ENCODE measurements around the gene MARCHF10. TPM values are rescaled to one million over a fixed set of nuclear protein-coding genes. Genes with fewer than 3 reads are reported as not detected.

The MARCHF10 gene
- total and polyA plus RNA-seq, 2 of the 4 experiments (the other 2 are of a cell fraction) = 0.18 to 0.74 TPM

DNA sequence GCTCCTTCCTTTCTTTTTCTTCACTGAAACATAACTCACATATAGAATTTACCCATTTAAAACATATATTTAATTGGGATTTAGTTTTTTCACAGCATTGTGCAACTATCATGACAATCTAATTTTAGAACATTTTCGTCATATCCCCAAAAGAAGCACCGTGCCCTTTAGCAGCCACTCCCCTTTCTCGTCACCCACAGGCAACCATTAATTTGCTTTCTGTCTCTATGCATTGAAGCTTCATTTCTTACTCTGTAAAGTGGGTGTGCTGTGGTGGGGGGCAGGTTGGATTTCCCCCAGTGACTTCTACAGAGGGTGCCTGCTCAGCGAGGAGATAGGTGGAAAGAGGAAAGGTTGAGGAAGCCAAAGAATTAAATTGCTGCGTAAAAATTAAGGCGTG is 144.8 kb downstream of the MARCHF10 start:
- no peak overlapping the region for H2AK5ac ChIP-seq (ENCODE audit: low read depth, low read length)
- H2AK9ac ChIP-seq (replicated peaks; ENCODE audit: low read depth, low read length, poor library complexity) = no peak overlapping the region
- H2BK15ac ChIP-seq (ENCODE audit: low read depth, low read length) = no peak overlapping the region
- peaks cover 17% of the 10 kb centered on the region for H3K9me1 ChIP-seq (ENCODE audit: insufficient read depth, low read length)
- H4K5ac ChIP-seq (ENCODE audit: low read depth, low read length) = no peak overlapping the region
- H3K56ac ChIP-seq (ENCODE audit: extremely low read depth, insufficient read depth, low read length) = no peak overlapping the region
- POLR2A ChIA-PET (ENCODE audit: unreplicated experiment) = no interaction called here
- 100% methylated on average over 2 of the region's 6 CpGs; no CpG with 5 or more reads in 1 of the 2 experiments for WGBS, 2 experiments (ENCODE audit: extremely low coverage in 2 of 2, insufficient read length in 1 of 2)
- ATAC-seq (ENCODE audit: low read depth) = no peak
- H3K36me3 ChIP-seq (ENCODE audit: control insufficient read depth, insufficient read depth, low read length) = peaks cover 39% of the 10 kb centered on the region
- no peak overlapping the region for H3K4ac ChIP-seq (ENCODE audit: low read depth, low read length)
- H3K18ac ChIP-seq (ENCODE audit: low read depth, low read length) = no peak overlapping the region
- in situ Hi-C loops (cut with MboI; ENCODE audit: low sequenced_read_pairs) (no loop called here), dilution Hi-C loops (cut with HindIII; ENCODE audit: low sequenced_read_pairs, unreplicated experiment) (no loop called here), intact Hi-C loops (cut with micrococcal nuclease) (no loop called here)
- peaks cover 48 to 77% of the 10 kb centered on the region in 2 experiments for H3K79me1 ChIP-seq (ENCODE audit: low read depth in 1 of 2, low read length in 2 of 2)
- H3K9me3 ChIP-seq (ENCODE audit: control insufficient read depth, insufficient read depth, low read length) = no peaks in the 10 kb centered on the region; the same call in 1 of the 2 replicates
- H3K4me1 ChIP-seq (ENCODE audit: control insufficient read depth, insufficient read depth, low read length) = no peaks in the 10 kb centered on the region
- H2AFZ ChIP-seq (replicated peaks; ENCODE audit: low read length, poor library complexity) = no peak overlapping the region
- H3K27me3 ChIP-seq (ENCODE audit: control insufficient read depth, insufficient read depth, low read length) = no peaks in the 10 kb centered on the region
- CTCF ChIA-PET = no interaction called here
- DNase-seq = no peak
- no peak overlapping the region for H2BK20ac ChIP-seq (ENCODE audit: low read depth, low read length)
- H3K4me3 ChIP-seq (ENCODE audit: insufficient read depth, low read depth, low read length) = no peak overlapping the region
- no peak overlapping the region for H3K4me2 ChIP-seq (ENCODE audit: low read depth, low read length)
- peaks cover 40% of the 10 kb centered on the region for H4K20me1 ChIP-seq (ENCODE audit: insufficient read depth, low read length)
- H3K14ac ChIP-seq (replicated peaks; ENCODE audit: low read depth, low read length) = no peak overlapping the region
- no peak overlapping the region for H3K27ac ChIP-seq (ENCODE audit: insufficient read depth, low read length)
- no peak overlapping the region for H4K91ac ChIP-seq (ENCODE audit: insufficient read depth, low read depth, low read length)
- no TSS peak for BruUV-seq (replicated peaks)
- no peak overlapping the region for H4K8ac ChIP-seq (ENCODE audit: low read depth in 2 of 2, low read length in 2 of 2)
- H3K23ac ChIP-seq (ENCODE audit: low read depth, low read length) = no peak overlapping the region
- TF ChIP-seq RCOR1 (IDR thresholded peaks at IDR 0.05; ENCODE audit: insufficient replicate concordance, low read length) (no peak), CEBPB (IDR thresholded peaks at IDR 0.05; ENCODE audit: low read depth, low read length) (no peak), MXI1 (IDR thresholded peaks at IDR 0.05; ENCODE audit: borderline replicate concordance, low read depth, low read length) (no peak), CHD1 (IDR thresholded peaks at IDR 0.05; ENCODE audit: low read depth, low read length) (no peak), MAFK (IDR thresholded peaks at IDR 0.05; ENCODE audit: low read depth, low read length) (no peak), POLR2A (IDR thresholded peaks at IDR 0.05; ENCODE audit: low read depth, low read length) (no peak), FOS (IDR thresholded peaks at IDR 0.05; ENCODE audit: low read depth, low read length) (no peak), BHLHE40 (IDR thresholded peaks at IDR 0.05; ENCODE audit: low read depth, low read length) (no peak), RFX5 (IDR thresholded peaks at IDR 0.05; ENCODE audit: low read depth, low read length) (no peak)
- TF ChIP-seq, protein P1, sequence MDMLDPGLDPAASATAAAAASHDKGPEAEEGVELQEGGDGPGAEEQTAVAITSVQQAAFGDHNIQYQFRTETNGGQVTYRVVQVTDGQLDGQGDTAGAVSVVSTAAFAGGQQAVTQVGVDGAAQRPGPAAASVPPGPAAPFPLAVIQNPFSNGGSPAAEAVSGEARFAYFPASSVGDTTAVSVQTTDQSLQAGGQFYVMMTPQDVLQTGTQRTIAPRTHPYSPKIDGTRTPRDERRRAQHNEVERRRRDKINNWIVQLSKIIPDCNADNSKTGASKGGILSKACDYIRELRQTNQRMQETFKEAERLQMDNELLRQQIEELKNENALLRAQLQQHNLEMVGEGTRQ (IDR thresholded peaks at IDR 0.05; ENCODE audit: low read depth, low read length) = no peak
- no peak overlapping the region for H3K9ac ChIP-seq (ENCODE audit: low read depth, low read length)
- H2BK5ac ChIP-seq (ENCODE audit: low read depth, low read length, poor library complexity, severe bottlenecking) = no peak overlapping the region
- H2BK120ac ChIP-seq (ENCODE audit: low read depth, low read length) = no peak overlapping the region

Data from IMR-90 (cell line).